ENCODE results near the gene EME1. TPM values are rescaled to one million over a fixed set of nuclear protein-coding genes. Genes with fewer than 3 reads are reported as not detected.

EME1 gene
- total and polyA plus RNA-seq, 2 of the 13 experiments (the other 11 are each of a cell fraction or from before 2014, with no cell fraction given), result 20.7 to 24.6 TPM

DNA sequence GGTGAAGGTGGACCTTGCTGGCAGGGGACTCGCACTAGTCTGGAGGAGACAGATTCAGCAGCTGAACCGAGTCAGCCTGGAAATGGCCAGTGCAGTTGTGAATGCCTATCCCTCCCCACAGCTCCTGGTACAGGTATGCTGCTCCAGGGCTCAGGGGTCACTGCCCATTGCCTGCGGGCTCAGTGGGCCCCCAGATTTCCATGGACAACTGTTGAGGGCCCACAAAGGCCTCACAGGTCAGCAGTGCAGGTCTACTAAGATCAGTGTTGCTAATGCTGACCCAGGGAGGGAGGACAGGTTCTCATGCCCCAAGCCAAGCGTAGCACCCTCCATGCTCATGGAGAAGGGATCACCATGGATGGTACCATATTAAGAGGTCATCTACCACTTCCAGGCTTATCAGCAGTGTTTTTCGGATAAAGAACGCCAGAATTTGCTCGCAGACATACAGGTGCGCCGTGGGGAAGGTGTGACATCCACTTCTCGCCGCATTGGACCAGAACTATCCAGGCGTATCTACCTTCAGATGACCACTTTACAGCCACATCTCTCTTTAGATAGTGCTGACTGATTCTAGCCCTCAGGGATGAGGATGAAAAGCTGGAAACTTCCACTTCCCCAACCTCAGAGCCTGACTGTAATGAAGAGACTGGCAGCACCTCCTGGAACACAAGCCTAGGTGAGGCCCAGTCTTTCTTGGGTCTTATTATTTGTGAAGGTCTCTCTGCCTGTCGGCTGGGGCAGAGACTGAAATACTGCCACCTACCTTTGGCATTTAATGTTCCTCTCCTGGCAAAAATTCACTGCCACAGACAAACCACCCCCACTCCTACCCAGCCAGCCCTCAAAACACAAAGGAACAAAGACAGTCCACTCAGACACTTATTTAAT lies 7.6 kb downstream of the EME1 start (continued):
- TF ChIP-seq ZNF503 (CRISPR knock-in tag; IDR thresholded peaks at IDR 0.05) (no peak), PITX1 (CRISPR knock-in tag; IDR thresholded peaks at IDR 0.05) (no peak), ZNF274 (CRISPR knock-in tag; IDR thresholded peaks at IDR 0.05) (no peak), ZNF382 (CRISPR knock-in tag; IDR thresholded peaks at IDR 0.05; ENCODE audit: borderline replicate concordance) (no peak), GABPA (IDR thresholded peaks at IDR 0.05; ENCODE audit: low read depth, low read length) (no peak), GABPA (CRISPR knock-in tag; IDR thresholded peaks at IDR 0.05; ENCODE audit: low read depth) (no peak), GLMP (CRISPR knock-in tag; IDR thresholded peaks at IDR 0.05; ENCODE audit: borderline replicate concordance) (no peak), EP300 (IDR thresholded peaks at IDR 0.05; ENCODE audit: low read depth in 2 of 2, low read length in 2 of 2) (no peak), EP300 (CRISPR knock-in tag; IDR thresholded peaks at IDR 0.05; ENCODE audit: borderline replicate concordance) (no peak), FOXK1 (CRISPR knock-in tag; IDR thresholded peaks at IDR 0.05; ENCODE audit: borderline replicate concordance, low read depth) (no peak), ZNF670 (CRISPR knock-in tag; IDR thresholded peaks at IDR 0.05; ENCODE audit: borderline replicate concordance) (no peak), ATF4 (CRISPR knock-in tag; IDR thresholded peaks at IDR 0.05) (0 out of 4 replicates have a peak, but pooled peaks of 1 of the 2 experiments have one; percentile 10), IRF2 (CRISPR knock-in tag; IDR thresholded peaks at IDR 0.05) (no peak), MAFF (IDR thresholded peaks at IDR 0.05; ENCODE audit: low read depth, low read length) (no peak), ZNF878 (CRISPR knock-in tag; IDR thresholded peaks at IDR 0.05) (no peak), SOX13 (IDR thresholded peaks at IDR 0.05) (no peak), SOX13 (CRISPR knock-in tag; conservative IDR thresholded peaks at IDR 0.05 in 1 of 2, IDR thresholded peaks at IDR 0.05 in 1 of 2) (0 out of 4 replicates have a peak, but pooled peaks of 1 of the 2 experiments have one; percentile 48), PCBP1 (IDR thresholded peaks at IDR 0.05; ENCODE audit: borderline replicate concordance, low read depth, low read length) (no peak), ETV6 (CRISPR knock-in tag; conservative IDR thresholded peaks at IDR 0.05) (no peak), CBX2 (IDR thresholded peaks at IDR 0.05; ENCODE audit: low read depth, low read length) (no peak), CBX2 (CRISPR knock-in tag; IDR thresholded peaks at IDR 0.05; ENCODE audit: low read depth) (no peak)
- TF ChIP-seq, protein P1, sequence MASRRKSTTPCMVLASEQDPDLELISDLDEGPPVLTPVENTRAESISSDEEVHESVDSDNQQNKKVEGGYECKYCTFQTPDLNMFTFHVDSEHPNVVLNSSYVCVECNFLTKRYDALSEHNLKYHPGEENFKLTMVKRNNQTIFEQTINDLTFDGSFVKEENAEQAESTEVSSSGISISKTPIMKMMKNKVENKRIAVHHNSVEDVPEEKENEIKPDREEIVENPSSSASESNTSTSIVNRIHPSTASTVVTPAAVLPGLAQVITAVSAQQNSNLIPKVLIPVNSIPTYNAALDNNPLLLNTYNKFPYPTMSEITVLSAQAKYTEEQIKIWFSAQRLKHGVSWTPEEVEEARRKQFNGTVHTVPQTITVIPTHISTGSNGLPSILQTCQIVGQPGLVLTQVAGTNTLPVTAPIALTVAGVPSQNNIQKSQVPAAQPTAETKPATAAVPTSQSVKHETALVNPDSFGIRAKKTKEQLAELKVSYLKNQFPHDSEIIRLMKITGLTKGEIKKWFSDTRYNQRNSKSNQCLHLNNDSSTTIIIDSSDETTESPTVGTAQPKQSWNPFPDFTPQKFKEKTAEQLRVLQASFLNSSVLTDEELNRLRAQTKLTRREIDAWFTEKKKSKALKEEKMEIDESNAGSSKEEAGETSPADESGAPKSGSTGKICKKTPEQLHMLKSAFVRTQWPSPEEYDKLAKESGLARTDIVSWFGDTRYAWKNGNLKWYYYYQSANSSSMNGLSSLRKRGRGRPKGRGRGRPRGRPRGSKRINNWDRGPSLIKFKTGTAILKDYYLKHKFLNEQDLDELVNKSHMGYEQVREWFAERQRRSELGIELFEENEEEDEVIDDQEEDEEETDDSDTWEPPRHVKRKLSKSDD (CRISPR knock-in tag; IDR thresholded peaks at IDR 0.05; ENCODE audit: low read depth), result 0 out of 2 replicates have a peak, but pooled peaks have one; percentile 24
- TF ChIP-seq, protein P2, sequence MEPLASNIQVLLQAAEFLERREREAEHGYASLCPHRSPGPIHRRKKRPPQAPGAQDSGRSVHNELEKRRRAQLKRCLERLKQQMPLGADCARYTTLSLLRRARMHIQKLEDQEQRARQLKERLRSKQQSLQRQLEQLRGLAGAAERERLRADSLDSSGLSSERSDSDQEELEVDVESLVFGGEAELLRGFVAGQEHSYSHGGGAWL (CRISPR knock-in tag; IDR thresholded peaks at IDR 0.05), result no peak
